Iris pigment epithelial cell (primary cell): ENCODE data around the gene SLC29A3.
"Not testable (repeated sequence)": the region's sequence is repeated elsewhere in the genome, so short reads cannot be mapped to it uniquely, and the experiment has no call there.

ENCODE experiments used
- DNase-seq: peaks from one replicate; pipeline ENCODE4 v3.0.0-alpha.2; 2011; ENCODE audit warnings: low read depth

Gene SLC29A3

GRCh38 chr10:71347587-71348395 is 28.7 kb downstream of the SLC29A3 start:
- DNase-seq: no peak

GRCh38 chr10:71348850-71349249 is 29.8 kb downstream of the SLC29A3 start:
- DNase-seq: no peak

GRCh38 chr10:71349406-71349805 is 30.3 kb downstream of the SLC29A3 start:
- DNase-seq: no peak

DNA sequence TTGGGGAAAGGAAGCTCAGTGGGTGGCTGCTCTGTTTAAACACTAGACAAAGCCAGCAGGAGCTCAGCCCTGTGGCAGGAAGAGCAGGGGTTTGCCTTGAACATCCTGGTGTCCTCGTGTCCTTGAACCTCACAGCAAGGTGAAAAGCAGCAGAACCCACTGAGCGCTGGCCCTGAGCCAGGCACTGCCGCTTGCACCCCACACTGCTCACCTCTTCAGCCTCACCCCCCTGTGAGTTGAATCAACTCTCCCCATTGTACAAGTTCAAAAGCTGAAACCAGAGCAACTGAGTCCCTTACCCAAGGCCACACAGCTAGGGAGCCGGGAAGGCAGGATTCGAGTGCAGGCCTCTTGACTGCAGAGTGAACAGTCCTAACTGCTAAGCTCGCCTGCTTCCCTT is 32.0 kb downstream of the SLC29A3 start:
- DNase-seq: no peak

- no peak for DNase-seq
Observed at GRCh38 chr10:71351628-71352319, 32.7 kb downstream of the SLC29A3 start.

GRCh38 chr10:71353639-71354038 is 34.6 kb downstream of the SLC29A3 start:
- no peak for DNase-seq

GRCh38 chr10:71354776-71355175 is 35.7 kb downstream of the SLC29A3 start:
- DNase-seq: no peak

GRCh38 chr10:71355886-71356285 is 36.8 kb downstream of the SLC29A3 start:
- no peak for DNase-seq

GRCh38 chr10:71357792-71358265 is 38.8 kb downstream of the SLC29A3 start:
- DNase-seq: peak; percentile 23

DNA sequence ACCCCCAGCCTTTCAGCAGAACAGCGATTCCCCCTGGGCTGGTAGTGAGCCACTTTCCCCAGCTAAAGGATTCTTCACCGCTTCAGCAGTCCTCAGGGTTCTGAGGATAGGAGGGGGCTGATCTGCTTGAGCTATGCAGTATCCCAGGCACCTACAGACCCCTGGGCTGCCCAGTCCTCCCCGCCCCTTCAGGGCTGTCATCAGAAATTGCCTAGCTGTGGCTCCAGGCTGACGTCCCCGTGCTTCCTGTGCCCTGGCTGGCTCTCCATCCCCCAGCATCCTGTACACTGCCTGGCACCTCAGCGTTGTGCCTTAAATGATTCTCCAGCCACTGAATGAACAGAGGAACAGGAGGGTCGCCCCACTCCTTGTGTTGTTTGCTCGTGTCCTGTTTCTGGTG is 39.2 kb downstream of the SLC29A3 start:
- no peak for DNase-seq

- not testable (repeated sequence) for DNase-seq
Observed at GRCh38 chr10:71358906-71359305, 39.8 kb downstream of the SLC29A3 start.

DNA sequence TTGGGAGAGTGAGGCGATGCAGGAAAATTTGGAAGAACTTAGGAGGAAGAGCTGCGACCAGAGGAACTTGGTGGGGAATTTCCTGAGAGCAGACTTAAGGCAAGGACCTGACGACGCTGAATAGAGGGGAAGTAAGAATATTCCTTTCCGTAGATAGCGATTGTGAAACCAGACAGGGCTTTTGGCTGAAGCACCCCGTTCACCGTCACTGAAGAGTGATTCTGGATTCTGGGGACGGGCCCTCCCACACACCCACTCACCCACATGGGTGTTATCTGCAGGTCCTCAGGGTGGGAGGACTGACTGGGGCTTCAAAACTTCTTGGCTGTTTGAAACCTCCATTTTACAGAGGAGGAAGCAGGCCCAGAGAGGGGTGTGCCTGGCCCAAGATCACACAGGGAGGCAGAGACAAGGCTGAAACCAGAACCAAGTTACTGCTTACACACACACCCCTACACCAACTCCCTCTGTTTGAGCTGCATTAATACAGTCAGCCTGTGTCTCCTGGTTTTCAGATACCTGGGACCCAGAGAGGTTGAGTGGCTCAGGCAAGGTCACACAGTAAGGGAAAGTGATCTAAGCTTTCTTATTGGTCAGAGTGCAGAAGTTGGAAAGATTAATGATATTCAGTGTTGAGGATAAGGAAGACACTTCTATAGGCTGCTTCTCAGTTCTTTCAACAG is 40.4 kb downstream of the SLC29A3 start:
- no peak for DNase-seq

GRCh38 chr10:71360735-71361134 is 41.7 kb downstream of the SLC29A3 start:
- DNase-seq: no peak

DNA sequence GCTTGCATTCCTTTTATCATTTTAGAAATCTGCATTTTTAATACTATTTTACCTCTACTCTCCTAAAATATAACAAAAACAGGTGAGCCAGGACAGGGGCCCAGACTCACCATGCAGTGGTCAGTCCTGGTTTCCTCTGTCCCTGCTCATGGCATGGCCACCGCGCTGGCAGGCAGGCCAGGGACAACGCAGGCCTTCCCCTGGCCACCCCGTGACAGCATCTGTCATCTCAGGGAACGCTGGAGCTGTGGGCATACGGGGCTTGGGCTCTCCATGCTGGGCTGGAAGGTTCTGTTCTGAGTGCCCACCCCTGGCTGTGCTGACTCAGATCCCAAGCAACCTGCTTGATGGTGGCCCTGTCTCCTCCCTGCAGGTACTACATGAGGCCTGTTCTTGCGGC is 42.5 kb downstream of the SLC29A3 start:
- no peak for DNase-seq

DNA sequence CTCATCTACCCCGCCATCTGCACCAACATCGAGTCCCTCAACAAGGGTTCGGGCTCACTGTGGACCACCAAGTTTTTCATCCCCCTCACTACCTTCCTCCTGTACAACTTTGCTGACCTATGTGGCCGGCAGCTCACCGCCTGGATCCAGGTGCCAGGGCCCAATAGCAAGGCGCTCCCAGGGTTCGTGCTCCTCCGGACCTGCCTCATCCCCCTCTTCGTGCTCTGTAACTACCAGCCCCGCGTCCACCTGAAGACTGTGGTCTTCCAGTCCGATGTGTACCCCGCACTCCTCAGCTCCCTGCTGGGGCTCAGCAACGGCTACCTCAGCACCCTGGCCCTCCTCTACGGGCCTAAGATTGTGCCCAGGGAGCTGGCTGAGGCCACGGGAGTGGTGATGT is 43.1 kb downstream of the SLC29A3 start:
- DNase-seq: no peak

- no peak for DNase-seq
Observed at GRCh38 chr10:71363936-71364335, 44.9 kb downstream of the SLC29A3 start.

GRCh38 chr10:71365366-71365765 is 46.3 kb downstream of the SLC29A3 start:
- DNase-seq: no peak

GRCh38 chr10:71366690-71367089 is 47.6 kb downstream of the SLC29A3 start:
- DNase-seq: no peak

GRCh38 chr10:71367271-71367670 is 48.2 kb downstream of the SLC29A3 start:
- no peak for DNase-seq

DNA sequence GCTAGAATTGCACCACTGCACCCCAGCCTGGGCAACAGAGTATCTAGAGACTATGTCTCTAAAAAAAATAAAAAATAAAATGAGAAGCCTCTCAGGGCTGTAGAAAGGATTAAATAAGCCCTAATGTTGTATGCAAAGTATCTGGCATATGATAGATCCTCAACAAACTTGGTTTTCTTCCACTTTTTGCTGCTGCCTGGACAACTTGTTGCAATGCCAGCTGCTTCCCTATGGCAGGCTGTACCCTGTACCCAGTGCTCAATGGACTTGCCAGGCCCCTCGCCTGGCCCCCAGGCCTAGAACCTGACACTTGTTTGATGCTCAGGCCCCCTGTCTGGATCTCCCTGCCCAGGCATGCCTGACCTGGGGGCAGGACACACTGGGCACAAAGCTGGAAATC is 49.1 kb downstream of the SLC29A3 start:
- DNase-seq: no peak

- DNase-seq: no peak
Observed at GRCh38 chr10:71368643-71369042, 49.6 kb downstream of the SLC29A3 start.

GRCh38 chr10:71369602-71370001 is 50.5 kb downstream of the SLC29A3 start:
- no peak for DNase-seq

DNA sequence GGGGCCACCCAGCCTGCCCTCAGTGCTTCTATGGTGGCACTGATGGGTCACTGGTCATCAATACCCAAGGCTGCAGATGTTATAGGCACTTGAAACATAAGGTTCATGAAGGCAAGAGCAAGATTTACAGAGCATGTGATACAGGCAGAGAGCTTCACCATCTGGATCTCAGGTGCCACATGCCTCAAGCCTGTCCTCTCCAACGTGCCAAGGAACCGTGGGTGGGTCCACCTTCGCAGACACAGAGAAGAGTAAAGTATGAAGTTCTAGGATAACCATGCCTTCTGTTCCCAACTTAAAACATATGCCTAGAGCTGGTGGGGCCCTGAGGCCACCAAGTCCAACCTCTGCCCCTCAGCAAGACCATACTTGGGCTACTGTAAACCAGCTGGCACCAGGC is 51.0 kb downstream of the SLC29A3 start:
- DNase-seq: no peak
